HL-60 (cell line): ENCODE data around the gene C16orf46.

ENCODE experiments used
- DNase-seq, 2 experiments: peaks; one replicate each; pipeline ENCODE4 v3.0.0-alpha.2; 2010 to 2020; ENCODE audit warnings: low read depth in 1 of 2, low spot score in 1 of 2
- H3K27ac ChIP-seq: fragments of 250-450 bp; sonication (Bioruptor Pico); replicated peaks from 2 replicates; pipeline ENCODE4 v1.5.1; 2020; ENCODE audit warnings: mild to moderate bottlenecking, moderate library complexity
- H3K27me3 ChIP-seq: fragments of 250-450 bp; sonication (Bioruptor Pico); 2 replicates; pipeline ENCODE4 v1.5.1; 2021; ENCODE audit warnings: mild to moderate bottlenecking, moderate library complexity; ENCODE audit not compliant: insufficient read depth, poor library complexity, severe bottlenecking
- H3K4me3 ChIP-seq: replicated peaks from 2 replicates; pipeline ENCODE4 v1.5.1; 2011; ENCODE audit warnings: mild to moderate bottlenecking, control low read depth, low read length; ENCODE audit not compliant: insufficient read depth
- CTCF ChIP-seq: IDR thresholded peaks from one replicate; pipeline ENCODE4 v1.5.1; 2011; ENCODE audit warnings: low read length, control low read depth, inconsistent platforms; ENCODE audit not compliant: insufficient read depth
- GABPA ChIP-seq: IDR thresholded peaks from 2 replicates; pipeline ENCODE4 v1.6.1; 2012; ENCODE audit warnings: low read depth
- POLR2AphosphoS5 ChIP-seq: IDR thresholded peaks from 2 replicates; pipeline ENCODE4 v1.6.1; 2012; ENCODE audit warnings: low read depth
- REST ChIP-seq: IDR thresholded peaks from 2 replicates; pipeline ENCODE4 v1.6.1; 2012; ENCODE audit warnings: low read depth; ENCODE audit not compliant: insufficient replicate concordance
- SPI1 ChIP-seq: IDR thresholded peaks from 2 replicates; pipeline ENCODE4 v1.6.1; 2012; ENCODE audit warnings: low read depth, mild to moderate bottlenecking, borderline replicate concordance

C16orf46 gene

GRCh38 chr16:81042821-81043220 lies 34.2 kb downstream of the C16orf46 start:
- Histone ChIP-seq H3K27me3 (no peaks in the 10 kb centered on the region), H3K27ac (no peak overlapping the region), H3K4me3 (no peak overlapping the region)
- DNase-seq: no peak
- no peak for TF ChIP-seq CTCF
- TF ChIP-seq POLR2AphosphoS5: no peak

- no peaks in the 10 kb centered on the region for H3K27me3 ChIP-seq
- no peak overlapping the region for H3K27ac ChIP-seq
- DNase-seq: no peak
- TF ChIP-seq GABPA (no peak), CTCF (no peak), REST (no peak), SPI1 (no peak), POLR2AphosphoS5 (no peak)
- no peak overlapping the region for H3K4me3 ChIP-seq
Measured at GRCh38 chr16:81041696-81042095, 35.3 kb downstream of the C16orf46 start.

GRCh38 chr16:81040842-81041241 lies 36.2 kb downstream of the C16orf46 start:
- Histone ChIP-seq H3K27ac (no peak overlapping the region), H3K4me3 (no peak overlapping the region), H3K27me3 (no peaks in the 10 kb centered on the region)
- DNase-seq: no peak
- no peak for TF ChIP-seq GABPA

- no peaks in the 10 kb centered on the region for H3K27me3 ChIP-seq
- no peak overlapping the region for H3K27ac ChIP-seq
- no peak for TF ChIP-seq CTCF
- TF ChIP-seq GABPA: no peak
- TF ChIP-seq SPI1: no peak
- no peak for TF ChIP-seq REST
- TF ChIP-seq POLR2AphosphoS5: no peak
- no peak overlapping the region for H3K4me3 ChIP-seq
- no peak for DNase-seq
Measured at GRCh38 chr16:81040131-81040530, 36.9 kb downstream of the C16orf46 start.
